NCI-H526 (cell line): Measurements from ENCODE around the gene NXPH4.

Source experiments
- DNase-seq, 2 experiments: peaks; one replicate each; lab custom pipeline; 2025; lab: John Stamatoyannopoulos, UW

The NXPH4 gene

GRCh38 chr12:57219205-57219992 is 2.8 kb downstream of the NXPH4 start:
- no peak for DNase-seq

GRCh38 chr12:57219993-57220754 is 3.6 kb downstream of the NXPH4 start:
- DNase-seq: peak in 1 of 2 experiments; percentile 28

GRCh38 chr12:57220770-57221168 is 4.2 kb downstream of the NXPH4 start:
- DNase-seq: no peak

- no peak for DNase-seq
Observed at GRCh38 chr12:57221169-57221917, 4.7 kb downstream of the NXPH4 start.

- DNase-seq: peak in 1 of 2 experiments; percentile 63
Observed at GRCh38 chr12:57222286-57223190, 5.9 kb downstream of the NXPH4 start.

- DNase-seq: no peak
Observed at GRCh38 chr12:57223191-57224165, 6.9 kb downstream of the NXPH4 start.

GRCh38 chr12:57224278-57224972 is 7.8 kb downstream of the NXPH4 start:
- no peak for DNase-seq

GRCh38 chr12:57224973-57225679 is 8.5 kb downstream of the NXPH4 start:
- peak in 1 of 2 experiments; percentile 82 for DNase-seq

GRCh38 chr12:57225680-57226210 is 9.2 kb downstream of the NXPH4 start:
- no peak for DNase-seq

GRCh38 chr12:57226588-57227314 is 10.2 kb downstream of the NXPH4 start:
- DNase-seq: peak in 1 of 2 experiments; percentile 49

GRCh38 chr12:57227315-57228115 is 10.9 kb downstream of the NXPH4 start:
- peak; percentile 45 to 56 for DNase-seq

- no peak for DNase-seq
Observed at GRCh38 chr12:57229046-57229633, 12.5 kb downstream of the NXPH4 start.

- peak; percentile 92 to 96 for DNase-seq
Observed at GRCh38 chr12:57229634-57230380, 13.2 kb downstream of the NXPH4 start, which contains the start of gene SHMT2. Gene SHMT2 (plus strand): TSS chr12:57229711. CDS start chr12:57229779, 68 bp downstream.

GRCh38 chr12:57230381-57231155 is 14.0 kb downstream of the NXPH4 start:
- no peak for DNase-seq
